HFFc6 (cell line): ENCODE results near the gene LYPLA2. TPM values are rescaled to one million over a fixed set of nuclear protein-coding genes. Genes with fewer than 3 reads are reported as not detected.

Experiments
- DNase-seq: peaks from one replicate; pipeline ENCODE4 v3.0.0-alpha.2; 2018
- H3K27ac Mint-ChIP-seq: 2 replicates; pipeline ENCODE4 v1.8.0; 2020; ENCODE audit warnings: mild to moderate bottlenecking, mixed read lengths
- H3K27me3 Mint-ChIP-seq: 2 replicates; pipeline ENCODE4 v1.8.0; 2021; ENCODE audit warnings: mild to moderate bottlenecking, moderate library complexity, mixed read lengths; ENCODE audit not compliant: insufficient read depth
- H3K36me3 Mint-ChIP-seq: 2 replicates; pipeline ENCODE4 v1.8.0; 2021; ENCODE audit warnings: low read depth, mixed read lengths
- H3K4me1 Mint-ChIP-seq: 2 replicates; pipeline ENCODE4 v1.8.0; 2020; ENCODE audit warnings: low read depth, mixed read lengths
- H3K4me3 Mint-ChIP-seq: 2 replicates; pipeline ENCODE4 v1.8.0; 2020; ENCODE audit warnings: mild to moderate bottlenecking, moderate library complexity, mixed read lengths
- H3K9me3 Mint-ChIP-seq: 2 replicates; pipeline ENCODE4 v1.8.0; 2020; ENCODE audit warnings: mild to moderate bottlenecking, mixed read lengths
- total RNA-seq, 6 experiments: library from RNA; stranded (reverse); fragmentation: NEBNext Ultra II Directional; extraction: Animal tissue kit (Norgen Biotek cat#: 25700); gene quantifications; 2 replicates in 1 of 6; 3 replicates in 5 of 6; pipeline ENCODE4 v1.2.3, GENCODE V29; 2021
- TF ChIP-seq, protein P1 (sequence below): fragments of 200-600 bp; sonication (generic); IDR thresholded peaks from 2 replicates; pipeline ENCODE4 v1.5.0; 2021; ENCODE audit warnings: antibody characterized with exemption, mild to moderate bottlenecking

The LYPLA2 gene
- total RNA-seq, 6 experiments from 2014 or later: 55.7 to 65.0 (median 59.8) TPM

GRCh38 chr1:23748016-23748415 is 42.9 kb upstream of the LYPLA2 start:
- Mint-ChIP-seq H3K9me3 (no peaks in the 10 kb centered on the region), H3K4me3 (peak overlapping the region; percentile 39; the same call in 1 of the 2 replicates), H3K27ac (0 out of 2 replicates have a peak overlapping the region, but pooled peaks have one; percentile 24)

GRCh38 chr1:23751050-23751814 is 39.7 kb upstream of the LYPLA2 start:
- H3K27ac Mint-ChIP-seq: peak overlapping the region; percentile 37
- no peak overlapping the region; the same call in 1 of the 2 replicates for H3K4me3 Mint-ChIP-seq
- peaks cover 2% of the 10 kb centered on the region; the same call in 1 of the 2 replicates for H3K27me3 Mint-ChIP-seq
- no peaks in the 10 kb centered on the region for H3K9me3 Mint-ChIP-seq
- H3K36me3 Mint-ChIP-seq: peaks cover 29% of the 10 kb centered on the region
- peak; percentile 39 for DNase-seq
- TF ChIP-seq, protein P1, sequence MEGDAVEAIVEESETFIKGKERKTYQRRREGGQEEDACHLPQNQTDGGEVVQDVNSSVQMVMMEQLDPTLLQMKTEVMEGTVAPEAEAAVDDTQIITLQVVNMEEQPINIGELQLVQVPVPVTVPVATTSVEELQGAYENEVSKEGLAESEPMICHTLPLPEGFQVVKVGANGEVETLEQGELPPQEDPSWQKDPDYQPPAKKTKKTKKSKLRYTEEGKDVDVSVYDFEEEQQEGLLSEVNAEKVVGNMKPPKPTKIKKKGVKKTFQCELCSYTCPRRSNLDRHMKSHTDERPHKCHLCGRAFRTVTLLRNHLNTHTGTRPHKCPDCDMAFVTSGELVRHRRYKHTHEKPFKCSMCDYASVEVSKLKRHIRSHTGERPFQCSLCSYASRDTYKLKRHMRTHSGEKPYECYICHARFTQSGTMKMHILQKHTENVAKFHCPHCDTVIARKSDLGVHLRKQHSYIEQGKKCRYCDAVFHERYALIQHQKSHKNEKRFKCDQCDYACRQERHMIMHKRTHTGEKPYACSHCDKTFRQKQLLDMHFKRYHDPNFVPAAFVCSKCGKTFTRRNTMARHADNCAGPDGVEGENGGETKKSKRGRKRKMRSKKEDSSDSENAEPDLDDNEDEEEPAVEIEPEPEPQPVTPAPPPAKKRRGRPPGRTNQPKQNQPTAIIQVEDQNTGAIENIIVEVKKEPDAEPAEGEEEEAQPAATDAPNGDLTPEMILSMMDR: peak; percentile 83
- H3K4me1 Mint-ChIP-seq: peaks cover 44% of the 10 kb centered on the region

More at GRCh38 chr1:23748016-23748415, 42.9 kb upstream of the LYPLA2 start:
- Mint-ChIP-seq H3K36me3 (peaks cover 12% of the 10 kb centered on the region), H3K4me1 (peaks cover 45% of the 10 kb centered on the region), H3K27me3 (peaks cover 6% of the 10 kb centered on the region)
- no peak for DNase-seq
- TF ChIP-seq, protein P1: no peak

GRCh38 chr1:23751815-23752200 is 39.1 kb upstream of the LYPLA2 start:
- TF ChIP-seq, protein P1: no peak
- H3K4me1 Mint-ChIP-seq: peaks cover 46% of the 10 kb centered on the region
- peaks cover 2% of the 10 kb centered on the region; the same call in 1 of the 2 replicates for H3K27me3 Mint-ChIP-seq
- DNase-seq: no peak
- H3K9me3 Mint-ChIP-seq: no peaks in the 10 kb centered on the region
- peak overlapping the region; percentile 37; the same call in 1 of the 2 replicates for H3K27ac Mint-ChIP-seq
- peaks cover 33% of the 10 kb centered on the region for H3K36me3 Mint-ChIP-seq
- no peak overlapping the region for H3K4me3 Mint-ChIP-seq

GRCh38 chr1:23752909-23753308 is 38.0 kb upstream of the LYPLA2 start:
- H3K36me3 Mint-ChIP-seq: peaks cover 37% of the 10 kb centered on the region
- H3K9me3 Mint-ChIP-seq: no peaks in the 10 kb centered on the region
- no peak overlapping the region for H3K4me3 Mint-ChIP-seq
- H3K4me1 Mint-ChIP-seq: peaks cover 37% of the 10 kb centered on the region
- H3K27ac Mint-ChIP-seq: no peak overlapping the region
- TF ChIP-seq, protein P1: no peak
- DNase-seq: no peak
- peaks cover 2% of the 10 kb centered on the region; the same call in 1 of the 2 replicates for H3K27me3 Mint-ChIP-seq

GRCh38 chr1:23756676-23757075 is 34.3 kb upstream of the LYPLA2 start:
- H3K9me3 Mint-ChIP-seq: no peaks in the 10 kb centered on the region
- DNase-seq: peak; percentile 64
- TF ChIP-seq, protein P1: no peak
- H3K4me3 Mint-ChIP-seq: no peak overlapping the region
- H3K27me3 Mint-ChIP-seq: peaks cover 2% of the 10 kb centered on the region
- H3K36me3 Mint-ChIP-seq: peaks cover 43% of the 10 kb centered on the region
- H3K4me1 Mint-ChIP-seq: peaks cover 22% of the 10 kb centered on the region
- H3K27ac Mint-ChIP-seq: peak overlapping the region; percentile 69
